KMS-11 (cell line): ENCODE measurements around the gene PHACTR3.

Experiments used
- H2AFZ ChIP-seq: fragments of 200-600 bp; sonication (generic); 2 replicates; pipeline ENCODE4 v1.6.1; 2016; ENCODE audit warnings: antibody characterized with exemption, mixed run types, low read depth
- H3K27ac ChIP-seq: fragments of 200-600 bp; sonication (generic); 2 replicates; pipeline ENCODE4 v1.6.1; 2016; ENCODE audit warnings: mild to moderate bottlenecking, mixed run types
- H3K27me3 ChIP-seq: fragments of 200-600 bp; sonication (generic); 2 replicates; pipeline ENCODE4 v1.6.1; 2017; ENCODE audit warnings: mild to moderate bottlenecking, low read depth, mixed run types, moderate library complexity; ENCODE audit not compliant: insufficient read depth
- H3K36me3 ChIP-seq: fragments of 200-600 bp; sonication (generic); 2 replicates; pipeline ENCODE4 v1.6.1; 2017; ENCODE audit warnings: mild to moderate bottlenecking, mixed run types; ENCODE audit not compliant: insufficient read depth
- H3K4me1 ChIP-seq: fragments of 200-600 bp; sonication (generic); 2 replicates; pipeline ENCODE4 v1.6.1; 2016; ENCODE audit warnings: mild to moderate bottlenecking, low read depth, mixed run types; ENCODE audit not compliant: poor library complexity, severe bottlenecking
- H3K4me2 ChIP-seq: fragments of 200-600 bp; sonication (generic); 2 replicates; pipeline ENCODE4 v1.7.0; 2016; ENCODE audit warnings: mild to moderate bottlenecking, mixed run types
- H3K4me3 ChIP-seq: fragments of 200-600 bp; sonication (generic); IDR thresholded peaks from 2 replicates; pipeline ENCODE4 v1.6.1; 2017; ENCODE audit warnings: low read depth, low read length, mixed read lengths; ENCODE audit not compliant: insufficient read depth
- H3K79me2 ChIP-seq: fragments of 200-600 bp; sonication (generic); 2 replicates; pipeline ENCODE4 v1.6.1; 2016; ENCODE audit warnings: low read depth, mixed run types; ENCODE audit not compliant: insufficient read depth
- H3K9ac ChIP-seq: fragments of 200-600 bp; sonication (generic); 2 replicates; pipeline ENCODE4 v1.6.1; 2016; ENCODE audit warnings: mild to moderate bottlenecking, mixed run types
- H4K20me1 ChIP-seq: fragments of 200-600 bp; sonication (generic); 2 replicates; pipeline ENCODE4 v1.6.1; 2016; ENCODE audit warnings: mild to moderate bottlenecking, mixed run types; ENCODE audit not compliant: insufficient read depth
- CTCF ChIP-seq: fragments of 200-600 bp; sonication (generic); conservative IDR thresholded peaks from 2 replicates; pipeline ENCODE4 v1.6.1; 2017; ENCODE audit warnings: low read depth, mild to moderate bottlenecking, antibody characterized with exemption, low read length, moderate library complexity, mixed read lengths

The PHACTR3 gene

GRCh38 chr20:59809630-59810448 is 205.5 kb downstream of the PHACTR3 start:
- H3K79me2 ChIP-seq = no peaks in the 10 kb centered on the region
- H3K36me3 ChIP-seq = no peaks in the 10 kb centered on the region
- no peaks in the 10 kb centered on the region for H3K4me1 ChIP-seq
- H3K27ac ChIP-seq = no peak overlapping the region
- H4K20me1 ChIP-seq = no peaks in the 10 kb centered on the region
- H2AFZ ChIP-seq = no peak overlapping the region
- TF ChIP-seq CTCF = no peak
- H3K9ac ChIP-seq = no peak overlapping the region
- H3K4me2 ChIP-seq = no peak overlapping the region
- H3K27me3 ChIP-seq = no peaks in the 10 kb centered on the region
- H3K4me3 ChIP-seq = no peak overlapping the region

- Histone ChIP-seq H2AFZ (no peak overlapping the region), H3K4me3 (no peak overlapping the region), H4K20me1 (no peaks in the 10 kb centered on the region), H3K27me3 (no peaks in the 10 kb centered on the region), H3K27ac (no peak overlapping the region), H3K79me2 (no peaks in the 10 kb centered on the region), H3K9ac (no peak overlapping the region), H3K4me1 (no peaks in the 10 kb centered on the region), H3K36me3 (no peaks in the 10 kb centered on the region), H3K4me2 (no peak overlapping the region)
- TF ChIP-seq CTCF = no peak
Measured at GRCh38 chr20:59810449-59811187, 206.3 kb downstream of the PHACTR3 start.

GRCh38 chr20:59811681-59812171 is 207.4 kb downstream of the PHACTR3 start:
- Histone ChIP-seq H3K4me3 (no peak overlapping the region), H3K4me1 (no peaks in the 10 kb centered on the region), H4K20me1 (no peaks in the 10 kb centered on the region), H3K27me3 (no peaks in the 10 kb centered on the region), H2AFZ (no peak overlapping the region), H3K4me2 (no peak overlapping the region), H3K36me3 (no peaks in the 10 kb centered on the region), H3K79me2 (no peaks in the 10 kb centered on the region), H3K27ac (no peak overlapping the region), H3K9ac (no peak overlapping the region)
- TF ChIP-seq CTCF = no peak

- Histone ChIP-seq H3K27ac (no peak overlapping the region), H3K4me3 (no peak overlapping the region), H4K20me1 (no peaks in the 10 kb centered on the region), H3K36me3 (no peaks in the 10 kb centered on the region), H3K79me2 (no peaks in the 10 kb centered on the region), H2AFZ (no peak overlapping the region), H3K4me2 (no peak overlapping the region), H3K27me3 (no peaks in the 10 kb centered on the region), H3K9ac (no peak overlapping the region), H3K4me1 (no peaks in the 10 kb centered on the region)
- TF ChIP-seq CTCF = no peak
Measured at GRCh38 chr20:59812286-59813125, 208.2 kb downstream of the PHACTR3 start.
